OCI-LY7 (cell line): ENCODE measurements around the gene LGI1. TPM values are rescaled to one million over a fixed set of nuclear protein-coding genes. Genes with fewer than 3 reads are reported as not detected.

Source experiments
- BruUV-seq: library from RNA; stranded (reverse); fragments of 400-500 nt; replicated peaks from 2 replicates; lab custom pipeline; 2021; lab: Mats Ljungman, UMichigan
- CTCF ChIA-PET: fragments of 300-600 bp; sonication (Branson Sonifier 250); formaldehyde crosslinking; loops from one replicate; lab custom pipeline; 2022; ENCODE audit warnings: antibody characterized with exemption; ENCODE audit not compliant: unreplicated experiment; lab: Charles Lee
- POLR2A ChIA-PET: fragments of 300-600 bp; sonication (Branson Sonifier 250); formaldehyde crosslinking; loops from one replicate; lab custom pipeline; 2022; ENCODE audit warnings: antibody characterized with exemption; lab: Charles Lee
- DNase-seq: peaks from one replicate; pipeline ENCODE4 v3.0.0-alpha.2; 2015; ENCODE audit warnings: low spot score
- H2AFZ ChIP-seq: fragments of 200-600 bp; sonication (generic), shearing (Covaris generic); 2 replicates; pipeline ENCODE4 v1.6.1; 2014; ENCODE audit warnings: mild to moderate bottlenecking, antibody characterized with exemption, low read length, moderate library complexity
- H3K27ac ChIP-seq: fragments of 200-600 bp; sonication (generic); 2 replicates; pipeline ENCODE4 v1.5.1; 2014; ENCODE audit warnings: mixed run types, low read depth, mild to moderate bottlenecking, moderate library complexity, low read length, inconsistent platforms; ENCODE audit not compliant: poor library complexity, severe bottlenecking
- H3K36me3 ChIP-seq: fragments of 200-600 bp; sonication (generic); 2 replicates; pipeline ENCODE4 v1.6.1; 2014; ENCODE audit warnings: mild to moderate bottlenecking, antibody characterized with exemption, low read length, moderate library complexity, mixed read lengths; ENCODE audit not compliant: insufficient read depth
- H3K4me1 ChIP-seq: fragments of 200-600 bp; sonication (generic); 2 replicates; pipeline ENCODE4 v1.5.1; 2014; ENCODE audit warnings: mild to moderate bottlenecking, low read length; ENCODE audit not compliant: insufficient read depth, poor library complexity, severe bottlenecking
- H3K4me2 ChIP-seq: fragments of 200-600 bp; sonication (generic); 2 replicates; pipeline ENCODE4 v1.6.1; 2014; ENCODE audit warnings: mild to moderate bottlenecking, low read length
- H3K4me3 ChIP-seq: fragments of 200-600 bp; sonication (generic); 2 replicates; pipeline ENCODE4 v1.5.1; 2014; ENCODE audit warnings: mild to moderate bottlenecking, low read depth, low read length; ENCODE audit not compliant: poor library complexity, severe bottlenecking
- H3K79me2 ChIP-seq: fragments of 200-600 bp; sonication (generic); 2 replicates; pipeline ENCODE4 v1.6.1; 2016; ENCODE audit warnings: low read depth, mild to moderate bottlenecking, low read length, moderate library complexity, mixed read lengths; ENCODE audit not compliant: insufficient read depth
- H3K9me2 ChIP-seq: fragments of 200-600 bp; sonication (generic); 2 replicates; pipeline ENCODE4 v1.6.1; 2016; ENCODE audit warnings: mild to moderate bottlenecking, low read length, mixed read lengths; ENCODE audit not compliant: insufficient read depth
- H3K9me3 ChIP-seq: fragments of 200-600 bp; sonication (generic); 2 replicates; pipeline ENCODE4 v1.6.1; 2014; ENCODE audit warnings: mild to moderate bottlenecking, mixed run types, low read length, mixed read lengths
- H4K20me1 ChIP-seq: fragments of 200-600 bp; sonication (generic); 2 replicates; pipeline ENCODE4 v1.6.1; 2014; ENCODE audit warnings: mild to moderate bottlenecking, antibody characterized with exemption, low read length, moderate library complexity, mixed read lengths; ENCODE audit not compliant: insufficient read depth
- CTCF ChIP-seq: fragments of 200-600 bp; sonication (generic); conservative IDR thresholded peaks from 2 replicates; pipeline ENCODE4 v1.5.1; 2014; ENCODE audit warnings: mild to moderate bottlenecking, antibody characterized with exemption, low read length, moderate library complexity, mixed read lengths
- EZH2phosphoT487 ChIP-seq: fragments of 200-600 bp; sonication (generic); IDR thresholded peaks from 2 replicates; pipeline ENCODE4 v1.6.1; 2018; ENCODE audit warnings: low read depth, borderline replicate concordance, mild to moderate bottlenecking, mixed run types, antibody characterized with exemption, low read length, moderate library complexity, mixed read lengths
- intact Hi-C: fragments of 100-400 bp; cut with micrococcal nuclease; formaldehyde crosslinking; loops from one replicate; pipeline ENCODE4 v1.10.0; 2022; ENCODE audit not compliant: unreplicated experiment
- total RNA-seq, 2 experiments: library from RNA; depleted of rRNA in 1 of 2; stranded (reverse); fragments of >200 nt in 1 of 2; shearing (Covaris generic) in 1 of 2; gene quantifications; 2 replicates each; pipeline ENCODE4 v1.2.3, GENCODE V29; 2014 to 2022

The LGI1 gene
- total RNA-seq, 2 experiments from 2014 or later: 0.41 TPM; not detected in 1

DNA sequence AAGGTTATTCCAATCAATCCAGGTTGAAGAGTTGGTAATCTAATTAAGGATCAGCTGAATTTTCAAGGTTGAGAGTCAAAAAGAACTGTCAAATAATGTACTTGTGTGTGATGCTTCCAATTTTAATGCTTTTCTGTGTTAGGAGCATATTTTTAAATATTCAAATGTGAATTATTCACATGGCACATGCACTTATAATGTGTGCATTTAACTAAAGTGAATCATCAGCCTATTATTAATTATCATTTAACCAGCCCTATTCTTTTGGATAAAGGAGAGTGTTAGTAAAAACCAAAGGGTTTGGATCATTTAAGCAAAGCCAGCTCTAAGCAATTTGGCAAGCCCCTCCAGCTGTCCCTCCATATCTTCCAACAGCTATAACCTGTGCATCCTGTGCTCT lies 11.2 kb downstream of the LGI1 start:
- Histone ChIP-seq H3K9me3 (no peaks in the 10 kb centered on the region), H3K4me3 (no peak overlapping the region), H3K4me2 (no peak overlapping the region), H3K79me2 (no peaks in the 10 kb centered on the region), H3K4me1 (no peaks in the 10 kb centered on the region), H2AFZ (no peak overlapping the region), H3K36me3 (no peaks in the 10 kb centered on the region), H3K27ac (no peak overlapping the region), H3K9me2 (no peaks in the 10 kb centered on the region), H4K20me1 (no peaks in the 10 kb centered on the region)
- DNase-seq: no peak
- intact Hi-C loops: no loop called here
- ChIA-PET POLR2A (no interaction called here), CTCF (no interaction called here)
- no peak for TF ChIP-seq CTCF
- no peak for TF ChIP-seq EZH2phosphoT487
- BruUV-seq: no TSS peak

GRCh38 chr10:93771354-93771753 lies 13.6 kb downstream of the LGI1 start:
- Histone ChIP-seq H2AFZ (no peak overlapping the region), H3K9me2 (no peaks in the 10 kb centered on the region), H3K27ac (no peak overlapping the region), H3K4me1 (no peaks in the 10 kb centered on the region), H3K9me3 (no peaks in the 10 kb centered on the region), H3K36me3 (no peaks in the 10 kb centered on the region), H3K79me2 (no peaks in the 10 kb centered on the region), H3K4me3 (no peak overlapping the region), H3K4me2 (no peak overlapping the region), H4K20me1 (no peaks in the 10 kb centered on the region)
- no TSS peak for BruUV-seq
- no peak for DNase-seq
- intact Hi-C loops: no loop called here
- TF ChIP-seq EZH2phosphoT487 (no peak), CTCF (no peak)
- ChIA-PET POLR2A (no interaction called here), CTCF (no interaction called here)

GRCh38 chr10:93773120-93773519 lies 15.4 kb downstream of the LGI1 start:
- no peaks in the 10 kb centered on the region for H3K9me3 ChIP-seq

More at GRCh38 chr10:93773120-93773519, 15.4 kb downstream of the LGI1 start:
- H3K79me2 ChIP-seq: no peaks in the 10 kb centered on the region
- no peak overlapping the region for H3K4me3 ChIP-seq
- H4K20me1 ChIP-seq: no peaks in the 10 kb centered on the region
- ChIA-PET POLR2A (interaction anchor here (0.6 kb wide), 1 partner anchor 1660 kb away, joined by 3 read pairs; no protein-coding TSS in a partner anchor), CTCF (no interaction called here)
- H3K36me3 ChIP-seq: no peaks in the 10 kb centered on the region
- intact Hi-C loops: no loop called here
- H3K4me1 ChIP-seq: no peaks in the 10 kb centered on the region
- H2AFZ ChIP-seq: no peak overlapping the region
- no peak for TF ChIP-seq CTCF
- no peak for TF ChIP-seq EZH2phosphoT487
- no peak overlapping the region for H3K27ac ChIP-seq
- no peak for DNase-seq
- H3K4me2 ChIP-seq: no peak overlapping the region
- H3K9me2 ChIP-seq: no peaks in the 10 kb centered on the region
- no TSS peak for BruUV-seq
